Thymus (tissue), 11 donors: ENCODE measurements around the gene SPRED2. TPM values are rescaled to one million over a fixed set of nuclear protein-coding genes. Genes with fewer than 3 reads are reported as not detected.

Experiments used
- DNase-seq, 9 donors: peaks; one replicate each; pipeline ENCODE4 v3.0.0-alpha.2; 2013; ENCODE audit warnings: low spot score in 9 of 9, low read depth in 6 of 9, missing footprints in 1 of 9
- H3K27ac ChIP-seq, 2 donors: one replicate each; pipeline ENCODE4 v1.5.1; 2013; ENCODE audit warnings: control low read depth in 1 of 2, low read depth in 1 of 2, low read length in 1 of 2, mild to moderate bottlenecking in 1 of 2, moderate library complexity in 1 of 2
- H3K27me3 ChIP-seq, 2 donors: one replicate each; pipeline ENCODE4 v1.5.1; 2013; ENCODE audit warnings: low read length in 1 of 2; ENCODE audit not compliant: control insufficient read depth in 2 of 2, insufficient read depth in 1 of 2
- H3K36me3 ChIP-seq, 2 donors: one replicate each; pipeline ENCODE4 v1.5.1; 2013; ENCODE audit warnings: low read length in 1 of 2, mild to moderate bottlenecking in 1 of 2, moderate library complexity in 1 of 2; ENCODE audit not compliant: control insufficient read depth in 2 of 2, insufficient read depth in 2 of 2
- H3K4me1 ChIP-seq, 2 donors: one replicate each; pipeline ENCODE4 v1.5.1; 2013; ENCODE audit warnings: low read length in 2 of 2; ENCODE audit not compliant: control insufficient read depth in 2 of 2, insufficient read depth in 2 of 2
- H3K4me3 ChIP-seq, 2 donors: one replicate each; pipeline ENCODE4 v1.5.1; 2013; ENCODE audit warnings: low read length in 2 of 2, control low read depth in 1 of 2, mild to moderate bottlenecking in 1 of 2
- H3K9me3 ChIP-seq, 2 donors: one replicate each; pipeline ENCODE4 v1.5.1; 2013; ENCODE audit warnings: low read length in 1 of 2, mild to moderate bottlenecking in 1 of 2; ENCODE audit not compliant: control insufficient read depth in 2 of 2, insufficient read depth in 1 of 2
- WGBS: extraction: QIAGEN DNeasy Blood & Tissue Kit; methylation state at CpG from one replicate; pipeline ENCODE4 v1.1.7; 2013; 5-methylcytosine and 5-hydroxymethylcytosine counted together
- polyA plus RNA-seq: library from polyadenylated mRNA; stranded (reverse); fragments of 200-250 nt; gene quantifications from one replicate; pipeline ENCODE4 v1.2.3, GENCODE V29; 2013
- total RNA-seq: library from RNA; stranded (reverse); fragments of 120-200 nt; gene quantifications from one replicate; pipeline ENCODE4 v1.2.4, GENCODE V29; 2013
- donor health status: healthy.

Gene SPRED2
- total and polyA plus RNA-seq, 2 donors, result 7.9 to 17.0 TPM

DNA sequence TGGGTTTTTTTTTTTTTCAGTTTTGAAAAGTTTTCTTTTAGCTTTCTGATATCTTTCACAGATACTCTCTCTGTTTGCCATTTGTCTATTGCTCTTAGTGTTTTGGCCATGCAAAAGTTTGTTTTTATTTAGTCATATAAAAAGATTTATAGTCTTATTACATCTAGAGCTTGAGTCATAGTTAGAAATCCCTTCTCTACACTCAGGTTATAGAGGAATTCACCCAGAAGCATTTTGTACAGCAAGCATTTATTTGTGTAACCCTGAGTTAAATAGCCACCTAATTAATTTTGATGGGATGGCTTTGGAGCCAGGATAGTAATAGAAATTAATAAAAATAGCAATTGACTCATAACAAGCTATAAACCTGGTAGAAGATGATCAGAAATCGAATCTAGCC, 169.1 kb downstream of the SPRED2 start:
- peaks cover 8 to 13% of the 10 kb centered on the region in 2 donors for H3K4me1 ChIP-seq
- no peak overlapping the region for H3K4me3 ChIP-seq
- H3K9me3 ChIP-seq, result no peaks in the 10 kb centered on the region
- 94% methylated on average over 1 of the region's 1 CpG for WGBS
- DNase-seq, result no peak
- peaks cover 27 to 68% of the 10 kb centered on the region in 2 donors for H3K36me3 ChIP-seq
- H3K27me3 ChIP-seq, result no peaks in the 10 kb centered on the region
- no peak overlapping the region for H3K27ac ChIP-seq

DNA sequence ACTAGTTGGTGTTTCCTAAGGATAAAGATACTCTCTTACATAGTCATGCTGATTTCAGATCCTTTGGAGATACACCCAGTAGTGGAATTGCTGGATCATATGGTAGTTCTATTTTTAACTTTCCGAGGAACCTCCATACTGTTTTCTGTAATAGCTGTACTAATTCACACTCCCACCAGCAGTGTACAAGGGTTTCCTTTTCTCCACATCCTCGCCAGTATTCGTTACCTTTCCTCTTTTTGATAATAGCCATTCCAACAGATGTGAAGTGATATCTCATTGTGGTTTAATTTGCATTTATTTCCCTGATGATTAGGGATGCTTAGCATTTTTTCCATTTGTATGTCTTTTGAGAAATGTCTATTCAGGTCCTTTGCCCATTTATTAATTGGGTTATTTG, 170.7 kb downstream of the SPRED2 start:
- no peak for DNase-seq
- Histone ChIP-seq H3K9me3 (no peaks in the 10 kb centered on the region), H3K36me3 (peaks cover 23 to 63% of the 10 kb centered on the region in 2 donors), H3K27me3 (no peaks in the 10 kb centered on the region), H3K27ac (no peak overlapping the region), H3K4me3 (no peak overlapping the region), H3K4me1 (peaks cover 4 to 11% of the 10 kb centered on the region in 2 donors)
- 97% methylated on average over 3 of the region's 3 CpGs for WGBS

Other genes starting within 250 kb of the SPRED2 start
- 76.2 TPM for gene ACTR2, start 204.8 kb downstream of the SPRED2 start, total RNA-seq
- gene ACTR2, start 204.8 kb downstream of the SPRED2 start, polyA plus RNA-seq, result 166 TPM